H1 (cell line): ENCODE results near the gene SH3GL1. TPM values are rescaled to one million over a fixed set of nuclear protein-coding genes. Genes with fewer than 3 reads are reported as not detected.

Source experiments
- CBX8 ChIP-seq: fragments of 300-800, 300-1000 bp; sonication (generic); IDR thresholded peaks from 2 replicates; pipeline ENCODE4 v1.7.1; 2016; ENCODE audit warnings: low read depth, low read length, borderline replicate concordance
- EP300 ChIP-seq, 2 experiments: IDR thresholded peaks; 1 replicate in 1 of 2; 2 replicates in 1 of 2; pipeline ENCODE4 v1.6.1; 2011 to 2012; ENCODE audit warnings: low read depth in 2 of 2, low read length in 2 of 2, mild to moderate bottlenecking in 2 of 2, borderline replicate concordance in 1 of 2, inconsistent platforms in 1 of 2, moderate library complexity in 1 of 2
- GTF2F1 ChIP-seq: IDR thresholded peaks from 2 replicates; pipeline ENCODE4 v1.6.1; 2012; ENCODE audit warnings: low read depth, low read length, improper control_type of control experiment, borderline replicate concordance
- POLR2AphosphoS5 ChIP-seq: IDR thresholded peaks from 2 replicates; pipeline ENCODE4 v1.6.1; 2011; ENCODE audit warnings: low read depth, low read length
- polyA plus RNA-seq, 7 experiments: library from polyadenylated mRNA; depleted of rRNA in 3 of 7; stranded (reverse) in 5 of 7; unstranded in 2 of 7; fragments of >200 nt in 5 of 7; fragments of 200-250 nt in 2 of 7; gene quantifications; 1 replicate in 5 of 7; 2 replicates in 1 of 7; 4 replicates in 1 of 7; pipeline versions ENCODE4 v1.2.1 to v1.2.3, GENCODE V29; 2011 to 2013; ENCODE audit warnings: missing spikeins in 2 of 7, mixed read lengths in 2 of 7
- total RNA-seq: library from RNA; stranded (reverse); fragmentation: NEBNext Ultra II Directional; extraction: Animal tissue kit (Norgen Biotek cat#: 25700); gene quantifications from 2 replicates; pipeline ENCODE4 v1.2.1, GENCODE V29; 2021
- TF ChIP-seq, protein P1 (sequence below): IDR thresholded peaks from 2 replicates; pipeline ENCODE4 v1.6.1; 2012; ENCODE audit warnings: low read length, inconsistent platforms

The SH3GL1 gene
- total and polyA plus RNA-seq, 2 of the 8 experiments (the other 6 are each of a cell fraction or from before 2014, with no cell fraction given): 81.5 to 102 TPM

DNA sequence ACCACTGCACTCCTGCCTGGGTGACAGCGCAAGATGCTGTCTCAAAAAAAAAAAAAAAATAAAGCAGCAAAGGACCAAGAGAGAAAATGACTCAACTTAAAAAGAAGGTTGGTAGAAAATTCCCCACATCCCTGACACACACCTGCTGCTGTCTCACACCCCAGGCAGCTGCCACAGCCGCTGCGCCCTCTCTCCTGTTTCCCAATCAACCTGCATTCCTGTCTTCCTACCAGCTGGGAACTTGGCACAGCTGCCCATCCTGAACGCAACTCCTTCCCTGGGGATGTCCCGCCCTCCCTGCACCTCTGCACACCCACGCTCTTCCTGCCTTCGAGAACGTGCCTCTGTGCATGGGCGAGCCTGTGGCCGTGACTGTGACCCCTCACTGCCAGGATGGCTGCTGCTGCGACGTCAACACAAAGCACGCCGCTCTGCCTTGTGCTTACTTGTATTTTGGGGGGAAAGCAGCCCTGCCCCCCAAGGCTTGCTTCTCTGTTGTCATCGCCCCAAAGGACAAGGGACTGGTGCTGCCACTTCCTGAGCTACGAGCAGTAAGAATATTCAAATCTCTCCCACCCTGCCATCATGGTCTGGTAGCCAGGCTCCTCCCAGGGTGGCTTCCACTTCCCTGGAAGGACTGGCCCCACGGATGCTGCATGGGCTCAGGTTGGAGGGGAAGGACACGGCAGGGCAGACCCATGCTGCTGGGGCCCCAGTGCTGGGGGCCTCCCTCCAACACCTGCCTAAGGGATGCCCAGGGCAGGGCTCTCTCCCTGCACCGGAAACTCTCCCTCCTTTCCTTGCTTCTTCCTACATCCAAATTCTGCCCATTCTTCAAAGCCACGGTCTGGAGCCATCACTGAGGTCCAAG is 20.7 kb downstream of the SH3GL1 start (continued):
- TF ChIP-seq CBX8 (no peak), EP300 (IDR thresholded peaks at IDR 0.05; ENCODE audit: borderline replicate concordance in 1 of 2, low read depth in 2 of 2, low read length in 2 of 2) (no peak), GTF2F1 (no peak), POLR2AphosphoS5 (no peak)
- TF ChIP-seq, protein P1, sequence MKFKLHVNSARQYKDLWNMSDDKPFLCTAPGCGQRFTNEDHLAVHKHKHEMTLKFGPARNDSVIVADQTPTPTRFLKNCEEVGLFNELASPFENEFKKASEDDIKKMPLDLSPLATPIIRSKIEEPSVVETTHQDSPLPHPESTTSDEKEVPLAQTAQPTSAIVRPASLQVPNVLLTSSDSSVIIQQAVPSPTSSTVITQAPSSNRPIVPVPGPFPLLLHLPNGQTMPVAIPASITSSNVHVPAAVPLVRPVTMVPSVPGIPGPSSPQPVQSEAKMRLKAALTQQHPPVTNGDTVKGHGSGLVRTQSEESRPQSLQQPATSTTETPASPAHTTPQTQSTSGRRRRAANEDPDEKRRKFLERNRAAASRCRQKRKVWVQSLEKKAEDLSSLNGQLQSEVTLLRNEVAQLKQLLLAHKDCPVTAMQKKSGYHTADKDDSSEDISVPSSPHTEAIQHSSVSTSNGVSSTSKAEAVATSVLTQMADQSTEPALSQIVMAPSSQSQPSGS: no peak
